ENCODE results near the gene LMBR1L. TPM values are rescaled to one million over a fixed set of nuclear protein-coding genes. Genes with fewer than 3 reads are reported as not detected.

Gene LMBR1L
- total and polyA plus RNA-seq, 2 of the 8 experiments (the other 6 are each of a cell fraction or from before 2014, with no cell fraction given) = 36.6 to 49.6 TPM

- no peak overlapping the region for H3K14ac ChIP-seq (ENCODE audit: insufficient read length)
- H3K18ac ChIP-seq (ENCODE audit: extremely low read depth, low read length) = no peak overlapping the region
These were observed 51.1 kb downstream of the LMBR1L start for GRCh38 chr12:49059299-49060171.

More at GRCh38 chr12:49059299-49060171, 51.1 kb downstream of the LMBR1L start:
- Histone ChIP-seq H3K36me3 (ENCODE audit: control insufficient read depth in 2 of 4, insufficient read depth in 4 of 4, low read length in 3 of 4) (peaks cover 2 to 7% (median 6%) of the 10 kb centered on the region in 4 experiments; a peak in 5 of 8 replicates), H3K9ac (replicated peaks in 1 of 4; ENCODE audit: extremely low read depth in 1 of 4, low read depth in 3 of 4, low read length in 3 of 4) (peak overlapping the region; percentile 86 to 98 (median 95)), H3K4ac (replicated peaks; ENCODE audit: insufficient read length, low read depth, low read length) (peak overlapping the region; percentile 7), H3K79me1 (ENCODE audit: low read depth, low read length) (peaks cover 30% of the 10 kb centered on the region), H4K91ac (replicated peaks; ENCODE audit: insufficient read length, low read length) (no peak overlapping the region), H2BK120ac (replicated peaks; ENCODE audit: low read depth, low read length) (no peak overlapping the region), H2BK5ac (ENCODE audit: low read depth, low read length) (peak overlapping the region; percentile 98; the same call in 1 of the 2 replicates), H2AK5ac (ENCODE audit: low read depth, low read length) (peak overlapping the region; percentile 19; the same call in 1 of the 2 replicates), H3K23ac (ENCODE audit: insufficient read length) (no peak overlapping the region), H3K79me2 (ENCODE audit: control insufficient read depth in 1 of 2, insufficient read depth in 2 of 2, low read length in 2 of 2) (peaks cover 51 to 57% of the 10 kb centered on the region in 2 experiments), H4K20me1 (replicated peaks in 1 of 2; ENCODE audit: control insufficient read depth in 1 of 2, insufficient read depth in 2 of 2, low read length in 2 of 2) (peaks cover 37 to 40% of the 10 kb centered on the region in 2 experiments), H3K4me1 (replicated peaks in 1 of 4; ENCODE audit: control insufficient read depth in 3 of 4, insufficient read depth in 4 of 4, low read length in 3 of 4) (peaks cover 9 to 37% (median 13%) of the 10 kb centered on the region in 4 experiments), H3K23me2 (ENCODE audit: low read depth, low read length) (peaks cover 15% of the 10 kb centered on the region), H3K4me3 (ENCODE audit: extremely low read depth in 1 of 4, insufficient read depth in 2 of 4, low read depth in 3 of 4, low read length in 4 of 4) (peak overlapping the region; percentile 85 to 97 (median 96)), H3K9me3 (ENCODE audit: insufficient read depth in 2 of 2, low read depth in 1 of 2, low read length in 1 of 2) (no peaks in the 10 kb centered on the region), H2AFZ (ENCODE audit: low read length) (no peak overlapping the region), H3K27ac (ENCODE audit: low read depth, low read length) (peak overlapping the region; percentile 97; the same call in 1 of the 2 replicates), H2BK12ac (ENCODE audit: low read depth, low read length) (no peak overlapping the region), H4K8ac (ENCODE audit: extremely low read depth, insufficient read depth, low read length) (peak overlapping the region; percentile 87), H2BK20ac (ENCODE audit: low read length) (no peak overlapping the region), H3K4me2 (ENCODE audit: insufficient read depth in 1 of 2, low read depth in 2 of 2, low read length in 2 of 2) (peak overlapping the region; percentile 81 to 98), H3K56ac (replicated peaks; ENCODE audit: insufficient read length, low read depth, low read length) (no peak overlapping the region), H3K27me3 (replicated peaks in 1 of 4; ENCODE audit: control insufficient read depth in 3 of 4, extremely low read depth in 1 of 4, insufficient read depth in 3 of 4, low read length in 3 of 4) (no peaks in the 10 kb centered on the region), H2BK15ac (ENCODE audit: low read length) (no peak overlapping the region), H4K5ac (ENCODE audit: insufficient read length, low read depth, low read length) (no peak overlapping the region)
- POLR2A ChIA-PET (ENCODE audit: partially characterized antibody) = interaction anchor here (0.7 to 5.6 kb wide), 16 partner anchors 10 to 72 kb away, joined by 3 to 47 read pairs (median 5); partner anchors contain the start of genes DDN, LMBR1L, PRKAG1 and RHEBL1
- CTCF ChIA-PET (ENCODE audit: partially characterized antibody) = interaction anchor here (1.2 to 2.6 kb wide), 2 partner anchors 34 to 61 kb away, joined by 3 to 10 read pairs; partner anchors contain the start of gene DHH
- TF ChIP-seq POLR2A (IDR thresholded peaks at IDR 0.05; ENCODE audit: control extremely low read depth in 1 of 2, low read depth in 2 of 2, low read length in 2 of 2) (peak in 1 of 2 experiments; percentile 15; a peak in 1 of 3 replicates), TEAD4 (IDR thresholded peaks at IDR 0.05; ENCODE audit: low read depth, low read length) (no peak), SUZ12 (IDR thresholded peaks at IDR 0.05; ENCODE audit: low read length) (0 out of 2 replicates have a peak, but pooled peaks have one; percentile 30)
- WGBS, 2 experiments (ENCODE audit: extremely low coverage in 1 of 2, insufficient coverage in 1 of 2, insufficient read length in 1 of 2, insufficient replicate concordance in 2 of 2, low coverage in 1 of 2, low lambda C conversion rate in 2 of 2, missing lambda C conversion rate in 1 of 2) = 2% methylated on average over 65 of the region's 70 CpGs; no CpG with 5 or more reads in 1 of the 2 experiments
- DNase-seq (ENCODE audit: low read depth in 1 of 2, low spot score in 2 of 2) = peak in 1 of 2 experiments; percentile 66
- FAIRE-seq = no peak

Data from H1 (cell line).